Measurements from ENCODE around the gene C2CD4C.
"Not testable (repeated sequence)": the region's sequence is repeated elsewhere in the genome, so short reads cannot be mapped to it uniquely, and the experiment has no call there.

Gene C2CD4C

GRCh38 chr19:413756-414420, 4.9 kb upstream of the C2CD4C start:
- no peak for DNase-seq (ENCODE audit: low read depth)

GRCh38 chr19:412356-413355, 3.7 kb upstream of the C2CD4C start:
- no peak for DNase-seq (ENCODE audit: low read depth)

GRCh38 chr19:411723-412355, 2.9 kb upstream of the C2CD4C start:
- DNase-seq (ENCODE audit: low read depth): no peak

- DNase-seq (ENCODE audit: low read depth): not testable (repeated sequence)
Observed at GRCh38 chr19:411121-411722, 2.3 kb upstream of the C2CD4C start.

- DNase-seq (ENCODE audit: low read depth): no peak
Observed at GRCh38 chr19:410243-410781, 1.4 kb upstream of the C2CD4C start.

GRCh38 chr19:409516-410242, 732 bp upstream of the C2CD4C start:
- DNase-seq (ENCODE audit: low read depth): no peak

GRCh38 chr19:408441-408901, 476 bp downstream of the C2CD4C start:
- DNase-seq (ENCODE audit: low read depth): no peak

- no peak for DNase-seq (ENCODE audit: low read depth)
Observed at GRCh38 chr19:407511-408440, 1.2 kb downstream of the C2CD4C start.

- no peak for DNase-seq (ENCODE audit: low read depth)
Observed at GRCh38 chr19:406971-407510, 1.9 kb downstream of the C2CD4C start.

GRCh38 chr19:406135-406781, 2.7 kb downstream of the C2CD4C start:
- DNase-seq (ENCODE audit: low read depth): no peak

- DNase-seq (ENCODE audit: low read depth): no peak
Observed at GRCh38 chr19:405121-405965, 3.6 kb downstream of the C2CD4C start.

- DNase-seq (ENCODE audit: low read depth): no peak
Observed at GRCh38 chr19:403221-404027, 5.5 kb downstream of the C2CD4C start.

GRCh38 chr19:402786-403185, 6.2 kb downstream of the C2CD4C start:
- no peak for DNase-seq (ENCODE audit: low read depth)

- no peak for DNase-seq (ENCODE audit: low read depth)
Observed at GRCh38 chr19:401866-402511, 7.0 kb downstream of the C2CD4C start.

- DNase-seq (ENCODE audit: low read depth): no peak
Observed at GRCh38 chr19:400976-401865, 7.7 kb downstream of the C2CD4C start.

GRCh38 chr19:399370-399769, 9.6 kb downstream of the C2CD4C start:
- no peak for DNase-seq (ENCODE audit: low read depth)
